HepG2 (cell line): Measurements from ENCODE around the gene TTLL6.

ENCODE experiments used
- CREM ChIP-seq, 2 experiments: sonication (generic) in 1 of 2; formaldehyde crosslinking in 1 of 2; IDR thresholded peaks; 2 replicates each; pipeline versions ENCODE4 v1.4.0 to v1.6.1; 2016 to 2020; ENCODE audit warnings: antibody characterized with exemption in 1 of 2, mild to moderate bottlenecking in 1 of 2, missing genetic modification reagents in 1 of 2
- CTCF ChIP-seq: sonication (generic); formaldehyde crosslinking; IDR thresholded peaks from 2 replicates; pipeline ENCODE4 v1.5.0; 2020; ENCODE audit warnings: mild to moderate bottlenecking, missing genetic modification reagents, moderate library complexity
- ESRRA ChIP-seq: sonication (generic); formaldehyde crosslinking; IDR thresholded peaks from 2 replicates; pipeline ENCODE4 v1.5.1; 2020; ENCODE audit warnings: mild to moderate bottlenecking, low read depth, missing genetic modification reagents
- GABPB1 ChIP-seq: IDR thresholded peaks from 2 replicates; pipeline ENCODE4 v1.6.1; 2016; ENCODE audit warnings: mild to moderate bottlenecking, missing genetic modification reagents, moderate library complexity, missing compliant biosample characterization
- JUND ChIP-seq: sonication (generic); formaldehyde crosslinking; IDR thresholded peaks from 2 replicates; pipeline ENCODE4 v1.8.0; 2022; ENCODE audit warnings: mild to moderate bottlenecking, missing genetic modification reagents
- MYNN ChIP-seq: sonication (generic); formaldehyde crosslinking; IDR thresholded peaks from 2 replicates; pipeline ENCODE4 v1.4.0; 2020; ENCODE audit warnings: mild to moderate bottlenecking, low read depth, missing genetic modification reagents
- RAD21 ChIP-seq: fragments of 450-650 bp; formaldehyde crosslinking; IDR thresholded peaks from 2 replicates; pipeline ENCODE4 v1.5.0; 2020; ENCODE audit warnings: mild to moderate bottlenecking
- REST ChIP-seq, 2 experiments: IDR thresholded peaks; 2 replicates each; pipeline ENCODE4 v1.6.1; 2011 to 2012; ENCODE audit warnings: low read length in 2 of 2, borderline replicate concordance in 1 of 2, low read depth in 1 of 2, mild to moderate bottlenecking in 1 of 2, moderate library complexity in 1 of 2
- SPEN ChIP-seq: sonication (generic); formaldehyde crosslinking; IDR thresholded peaks from 2 replicates; pipeline ENCODE4 v1.5.1; 2020; ENCODE audit warnings: low read depth, mild to moderate bottlenecking, missing genetic modification reagents
- ZNF672 ChIP-seq: sonication (generic); formaldehyde crosslinking; IDR thresholded peaks from 2 replicates; pipeline ENCODE4 v1.8.1; 2022; ENCODE audit warnings: missing genetic modification reagents
- TF ChIP-seq, protein P1 (sequence below): sonication (generic); formaldehyde crosslinking; IDR thresholded peaks from 2 replicates; pipeline ENCODE4 v1.4.0; 2020; ENCODE audit warnings: missing genetic modification reagents
- TF ChIP-seq, protein P2 (sequence below): sonication (generic); formaldehyde crosslinking; IDR thresholded peaks from 2 replicates; pipeline ENCODE4 v1.4.0; 2020; ENCODE audit warnings: mild to moderate bottlenecking, missing genetic modification reagents

DNA sequence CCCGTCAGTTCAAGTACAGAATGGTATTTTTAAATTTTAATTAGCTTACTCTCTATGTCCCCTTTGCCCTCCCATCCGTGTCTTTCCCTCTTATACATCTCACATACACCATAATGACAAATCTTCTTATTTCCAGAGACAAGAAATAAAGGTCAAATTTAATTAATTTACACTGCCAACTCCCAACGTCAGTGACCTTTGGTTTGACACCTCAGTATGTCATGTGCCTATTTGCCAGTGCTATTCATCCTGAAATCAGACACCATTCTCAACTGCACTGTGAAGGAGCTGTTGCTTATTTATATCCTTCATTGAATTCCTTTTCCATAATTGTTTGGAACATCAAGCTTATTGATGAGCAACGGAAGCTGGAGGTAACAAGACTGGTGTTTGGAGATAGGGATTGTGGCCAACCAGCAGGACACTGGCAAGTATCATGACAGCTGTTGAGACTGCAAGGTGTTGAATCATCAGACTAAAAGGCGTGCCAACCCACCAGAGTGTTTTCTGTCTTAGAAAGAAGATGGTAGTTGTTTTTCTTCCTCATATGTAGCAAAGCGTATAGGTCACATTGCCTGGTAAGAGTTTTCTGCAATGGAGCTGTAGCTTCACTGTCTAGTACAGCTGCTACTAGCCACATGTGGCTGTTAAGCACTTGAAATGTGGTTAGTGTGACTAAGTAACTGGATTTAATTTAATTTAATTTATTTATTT lies 26.3 kb upstream of the TTLL6 start:
- TF ChIP-seq, protein P1, sequence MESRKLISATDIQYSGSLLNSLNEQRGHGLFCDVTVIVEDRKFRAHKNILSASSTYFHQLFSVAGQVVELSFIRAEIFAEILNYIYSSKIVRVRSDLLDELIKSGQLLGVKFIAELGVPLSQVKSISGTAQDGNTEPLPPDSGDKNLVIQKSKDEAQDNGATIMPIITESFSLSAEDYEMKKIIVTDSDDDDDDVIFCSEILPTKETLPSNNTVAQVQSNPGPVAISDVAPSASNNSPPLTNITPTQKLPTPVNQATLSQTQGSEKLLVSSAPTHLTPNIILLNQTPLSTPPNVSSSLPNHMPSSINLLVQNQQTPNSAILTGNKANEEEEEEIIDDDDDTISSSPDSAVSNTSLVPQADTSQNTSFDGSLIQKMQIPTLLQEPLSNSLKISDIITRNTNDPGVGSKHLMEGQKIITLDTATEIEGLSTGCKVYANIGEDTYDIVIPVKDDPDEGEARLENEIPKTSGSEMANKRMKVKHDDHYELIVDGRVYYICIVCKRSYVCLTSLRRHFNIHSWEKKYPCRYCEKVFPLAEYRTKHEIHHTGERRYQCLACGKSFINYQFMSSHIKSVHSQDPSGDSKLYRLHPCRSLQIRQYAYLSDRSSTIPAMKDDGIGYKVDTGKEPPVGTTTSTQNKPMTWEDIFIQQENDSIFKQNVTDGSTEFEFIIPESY (CRISPR knock-in tag) = no peak
- TF ChIP-seq RAD21 (no peak), GABPB1 (CRISPR knock-in tag) (no peak), SPEN (CRISPR knock-in tag) (no peak), JUND (CRISPR knock-in tag) (no peak), ESRRA (CRISPR knock-in tag) (no peak), REST (IDR thresholded peaks at IDR 0.05; ENCODE audit: borderline replicate concordance in 1 of 2, low read depth in 1 of 2, low read length in 2 of 2) (no peak), ZNF672 (no peak), CTCF (CRISPR knock-in tag) (no peak), CREM (IDR thresholded peaks at IDR 0.05) (no peak), CREM (CRISPR knock-in tag; IDR thresholded peaks at IDR 0.05) (no peak), MYNN (CRISPR knock-in tag) (no peak)
- TF ChIP-seq, protein P2, sequence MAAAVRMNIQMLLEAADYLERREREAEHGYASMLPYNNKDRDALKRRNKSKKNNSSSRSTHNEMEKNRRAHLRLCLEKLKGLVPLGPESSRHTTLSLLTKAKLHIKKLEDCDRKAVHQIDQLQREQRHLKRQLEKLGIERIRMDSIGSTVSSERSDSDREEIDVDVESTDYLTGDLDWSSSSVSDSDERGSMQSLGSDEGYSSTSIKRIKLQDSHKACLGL (CRISPR knock-in tag) = no peak
